GM12875 (cell line): Measurements from ENCODE around the gene IL5.
"Not testable (repeated sequence)": the region's sequence is repeated elsewhere in the genome, so short reads cannot be mapped to it uniquely, and the experiment has no call there.

Source experiments
- H3K4me3 ChIP-seq: one replicate; pipeline ENCODE4 v1.5.1; 2011; ENCODE audit warnings: low read depth, low read length, control low read depth
- TF ChIP-seq, protein P1 (sequence below): IDR thresholded peaks from 2 replicates; pipeline ENCODE4 v1.5.1; 2011; ENCODE audit warnings: low read depth, mild to moderate bottlenecking, control low read depth, inconsistent platforms, low read length, moderate library complexity, borderline replicate concordance; ENCODE audit not compliant: insufficient read depth

IL5 gene

DNA sequence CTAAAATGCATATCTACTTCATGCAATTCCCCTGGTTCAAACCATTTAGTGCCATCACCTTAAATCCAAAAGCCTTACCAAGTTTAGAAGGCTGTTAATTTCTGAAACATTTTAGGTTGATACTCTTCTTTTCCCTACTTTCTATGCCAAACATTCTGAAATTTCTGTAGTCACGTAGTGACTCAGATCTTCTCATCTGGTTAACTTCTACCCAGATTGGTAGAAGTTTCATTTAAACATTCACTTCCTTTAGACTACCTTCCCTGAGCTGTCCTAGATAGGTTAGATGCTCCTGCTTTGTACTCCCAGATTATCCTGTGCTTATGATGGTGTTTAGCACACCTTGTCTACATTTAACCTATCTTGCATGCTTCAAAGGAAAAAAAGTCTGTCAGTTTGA is 23.3 kb upstream of the IL5 start:
- TF ChIP-seq, protein P1, sequence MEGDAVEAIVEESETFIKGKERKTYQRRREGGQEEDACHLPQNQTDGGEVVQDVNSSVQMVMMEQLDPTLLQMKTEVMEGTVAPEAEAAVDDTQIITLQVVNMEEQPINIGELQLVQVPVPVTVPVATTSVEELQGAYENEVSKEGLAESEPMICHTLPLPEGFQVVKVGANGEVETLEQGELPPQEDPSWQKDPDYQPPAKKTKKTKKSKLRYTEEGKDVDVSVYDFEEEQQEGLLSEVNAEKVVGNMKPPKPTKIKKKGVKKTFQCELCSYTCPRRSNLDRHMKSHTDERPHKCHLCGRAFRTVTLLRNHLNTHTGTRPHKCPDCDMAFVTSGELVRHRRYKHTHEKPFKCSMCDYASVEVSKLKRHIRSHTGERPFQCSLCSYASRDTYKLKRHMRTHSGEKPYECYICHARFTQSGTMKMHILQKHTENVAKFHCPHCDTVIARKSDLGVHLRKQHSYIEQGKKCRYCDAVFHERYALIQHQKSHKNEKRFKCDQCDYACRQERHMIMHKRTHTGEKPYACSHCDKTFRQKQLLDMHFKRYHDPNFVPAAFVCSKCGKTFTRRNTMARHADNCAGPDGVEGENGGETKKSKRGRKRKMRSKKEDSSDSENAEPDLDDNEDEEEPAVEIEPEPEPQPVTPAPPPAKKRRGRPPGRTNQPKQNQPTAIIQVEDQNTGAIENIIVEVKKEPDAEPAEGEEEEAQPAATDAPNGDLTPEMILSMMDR = no peak
- no peak overlapping the region for H3K4me3 ChIP-seq

DNA sequence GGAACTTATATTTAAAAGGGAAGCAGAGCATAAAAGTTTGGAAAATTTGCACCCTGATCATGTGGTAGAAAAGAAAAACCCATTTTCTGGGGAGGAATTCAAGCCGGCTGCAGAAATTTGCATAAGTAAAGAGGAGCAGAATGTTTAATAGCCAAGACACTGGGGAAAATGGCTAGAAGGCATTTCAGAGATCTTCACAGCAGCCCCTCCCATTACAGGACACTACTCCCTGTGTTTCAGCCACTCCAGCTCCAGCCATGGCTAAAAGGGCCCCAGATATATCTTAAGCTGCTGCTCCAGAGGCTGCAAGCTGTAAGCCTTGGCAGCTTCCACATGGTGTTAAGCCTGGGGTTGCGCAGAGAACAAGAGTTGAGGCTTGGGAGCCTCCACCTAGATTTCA is 21.2 kb upstream of the IL5 start:
- H3K4me3 ChIP-seq = not testable (repeated sequence)

DNA sequence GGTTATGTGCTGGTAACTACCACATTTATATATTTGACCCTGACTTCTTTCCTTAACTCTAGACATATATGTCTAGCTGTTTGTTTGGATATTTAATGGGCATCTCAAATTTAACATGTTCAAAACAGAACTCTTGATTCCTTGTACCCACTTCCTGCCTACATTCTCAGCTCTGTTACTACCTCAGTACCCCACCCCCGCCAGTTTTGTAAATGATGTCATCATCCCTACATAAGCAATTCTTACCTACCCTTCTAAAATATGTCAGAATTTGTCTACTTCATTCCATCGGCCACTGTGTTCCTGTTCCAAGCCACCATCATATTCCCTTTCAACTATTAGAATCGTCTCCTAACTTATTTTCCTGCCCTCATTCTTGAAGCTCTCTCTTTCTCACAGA is 18.3 kb upstream of the IL5 start:
- TF ChIP-seq, protein P1 = no peak

DNA sequence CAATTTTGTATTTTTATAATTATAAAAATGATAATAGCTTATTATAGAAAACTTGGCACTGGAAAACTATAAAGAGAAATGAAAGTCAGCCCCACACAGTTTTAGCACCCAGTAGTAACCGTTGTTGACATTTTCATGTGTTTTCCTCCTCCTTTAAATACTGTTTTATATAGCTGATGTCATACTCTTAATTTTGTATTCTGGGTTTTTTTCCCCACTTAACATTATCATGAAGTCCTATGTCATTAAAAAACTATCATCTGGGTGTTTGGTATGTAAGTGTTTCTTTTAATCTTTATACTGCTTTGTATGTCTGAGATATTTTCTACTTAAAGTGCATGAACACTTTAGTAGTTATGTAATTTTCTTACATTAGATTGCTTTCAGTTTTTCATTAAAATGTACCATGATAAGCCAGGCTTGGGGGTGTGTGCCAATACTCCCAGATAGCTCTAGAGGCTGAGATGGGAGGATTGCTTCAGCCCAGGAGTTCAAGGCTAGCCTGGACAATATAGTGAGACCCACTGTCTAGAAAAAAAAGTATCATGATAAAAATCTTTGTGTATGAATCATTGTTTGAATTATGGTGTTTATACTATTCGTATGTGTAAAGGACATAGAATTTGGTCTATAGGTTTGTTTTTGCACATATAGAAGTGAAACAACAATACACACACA is 16.2 kb upstream of the IL5 start:
- H3K4me3 ChIP-seq = no peak overlapping the region
- TF ChIP-seq, protein P1 = no peak

More for the DNA sequence above, 18.3 kb upstream of the IL5 start:
- H3K4me3 ChIP-seq = no peak overlapping the region

DNA sequence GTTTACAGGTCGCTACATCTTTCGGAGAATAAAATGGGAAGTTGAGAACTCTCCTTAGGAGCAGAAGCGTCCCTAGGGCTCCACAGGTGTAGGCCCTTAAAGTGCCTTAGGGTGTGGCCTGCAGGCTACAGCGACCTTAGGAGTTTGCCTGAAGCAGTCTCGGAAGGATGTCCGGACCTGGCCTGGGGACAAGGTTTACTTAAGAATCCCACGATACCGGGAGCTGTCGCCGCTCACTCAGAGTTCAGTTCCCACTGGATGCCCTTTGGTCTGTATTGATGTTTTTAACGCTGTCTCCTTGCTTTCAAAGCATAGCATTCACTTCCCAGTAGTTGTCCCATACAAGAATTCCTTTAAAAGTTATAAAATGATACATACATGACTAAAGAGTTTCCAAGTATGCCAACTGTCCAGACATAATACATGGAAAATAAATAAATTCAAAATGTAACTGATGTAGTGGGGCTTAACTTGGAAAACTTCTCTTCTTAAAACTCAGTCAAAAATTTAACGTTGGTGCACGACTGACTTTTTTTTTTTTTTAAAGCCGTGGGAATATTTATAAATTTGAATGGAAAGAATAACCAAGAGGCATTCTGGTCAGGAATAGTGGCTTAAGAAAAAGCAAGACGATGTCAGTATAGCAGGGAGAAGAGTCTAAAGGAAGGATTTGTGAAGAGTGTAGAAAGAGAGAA is 14.3 kb upstream of the IL5 start:
- H3K4me3 ChIP-seq = peak overlapping the region; percentile 89
- TF ChIP-seq, protein P1 = no peak

DNA sequence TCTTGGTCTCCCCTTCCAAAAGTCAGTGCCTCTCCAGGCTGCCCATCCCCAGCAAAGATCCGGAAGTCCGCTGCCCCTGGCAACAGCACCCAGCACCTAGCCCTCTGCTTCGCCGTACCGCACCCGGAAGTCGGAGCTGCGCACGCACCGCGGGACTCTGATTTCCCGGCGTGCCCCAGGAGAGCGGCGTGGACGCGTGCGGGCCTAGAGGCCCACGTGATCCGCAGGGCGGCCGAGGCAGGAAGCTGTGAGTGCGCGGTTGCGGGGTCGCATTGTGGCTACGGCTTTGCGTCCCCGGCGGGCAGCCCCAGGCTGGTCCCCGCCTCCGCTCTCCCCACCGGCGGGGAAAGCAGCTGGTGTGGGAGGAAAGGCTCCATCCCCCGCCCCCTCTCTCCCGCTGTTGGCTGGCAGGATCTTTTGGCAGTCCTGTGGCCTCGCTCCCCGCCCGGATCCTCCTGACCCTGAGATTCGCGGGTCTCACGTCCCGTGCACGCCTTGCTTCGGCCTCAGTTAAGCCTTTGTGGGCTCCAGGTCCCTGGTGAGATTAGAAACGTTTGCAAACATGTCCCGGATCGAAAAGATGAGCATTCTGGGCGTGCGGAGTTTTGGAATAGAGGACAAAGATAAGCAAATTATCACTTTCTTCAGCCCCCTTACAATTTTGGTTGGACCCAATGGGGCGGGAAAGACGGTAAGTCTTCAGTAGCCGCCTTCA is 13.6 kb upstream of the IL5 start, which contains the start of gene RAD50:
TSS of gene RAD50 (plus strand) at position 215 of the 715 bp plus-strand sequence. CDS start at position 563, 348 bp downstream.
- peak within 1 kb of the TSS; percentile 89 for H3K4me3 ChIP-seq
- TF ChIP-seq, protein P1 = no peak

DNA sequence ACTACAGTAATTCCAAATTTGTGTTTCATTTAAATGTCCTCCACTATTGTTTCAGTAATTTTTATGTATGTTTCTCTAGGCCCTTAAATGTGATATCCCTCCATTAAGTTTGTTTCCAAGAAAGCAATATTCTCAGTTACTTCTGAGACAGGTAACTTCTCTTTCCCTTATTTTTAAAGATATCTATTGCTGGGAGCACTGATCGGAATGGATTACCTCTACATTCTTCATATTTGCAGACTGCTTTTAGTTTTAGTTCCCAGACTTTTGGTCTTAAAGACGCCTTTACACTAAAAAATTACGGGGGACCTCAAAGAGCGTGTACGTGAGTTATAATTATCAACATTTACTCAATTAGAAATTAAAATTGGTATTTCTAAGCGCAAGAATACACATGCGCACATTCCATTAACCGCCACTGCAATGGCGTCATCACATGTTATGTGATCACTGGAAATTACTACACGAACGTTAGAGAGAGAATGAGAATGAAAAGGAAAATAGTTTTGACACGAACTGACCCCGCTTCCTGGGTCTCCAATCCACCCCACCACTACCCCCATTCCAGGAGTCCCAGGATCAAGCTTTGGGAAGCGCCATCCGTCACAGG is 12.9 kb upstream of the IL5 start:
- peak overlapping the region; percentile 89 for H3K4me3 ChIP-seq

More for the DNA sequence above, 12.9 kb upstream of the IL5 start:
- TF ChIP-seq, protein P1 = no peak
